GM20000 (cell line): ENCODE data around the gene DEFB131B.

Source experiments
- DNase-seq: peaks from one replicate; pipeline ENCODE4 v3.0.0; 2012; ENCODE audit warnings: low spot score
- TF ChIP-seq, protein P1 (sequence below): IDR thresholded peaks from 2 replicates; pipeline ENCODE4 v1.5.1; 2012; ENCODE audit warnings: mild to moderate bottlenecking, control low read depth; ENCODE audit errors: extremely low read depth, missing control alignments

Gene DEFB131B

GRCh38 chr11:71927820-71928736, 49.8 kb downstream of the DEFB131B start, which contains the start of gene XNDC1N:
Gene XNDC1N, minus strand, starts transcription at chr11:71928594. Its CDS starts 5,241 bp downstream, at chr11:71923353.
- DNase-seq = peak; percentile 77
- TF ChIP-seq, protein P1, sequence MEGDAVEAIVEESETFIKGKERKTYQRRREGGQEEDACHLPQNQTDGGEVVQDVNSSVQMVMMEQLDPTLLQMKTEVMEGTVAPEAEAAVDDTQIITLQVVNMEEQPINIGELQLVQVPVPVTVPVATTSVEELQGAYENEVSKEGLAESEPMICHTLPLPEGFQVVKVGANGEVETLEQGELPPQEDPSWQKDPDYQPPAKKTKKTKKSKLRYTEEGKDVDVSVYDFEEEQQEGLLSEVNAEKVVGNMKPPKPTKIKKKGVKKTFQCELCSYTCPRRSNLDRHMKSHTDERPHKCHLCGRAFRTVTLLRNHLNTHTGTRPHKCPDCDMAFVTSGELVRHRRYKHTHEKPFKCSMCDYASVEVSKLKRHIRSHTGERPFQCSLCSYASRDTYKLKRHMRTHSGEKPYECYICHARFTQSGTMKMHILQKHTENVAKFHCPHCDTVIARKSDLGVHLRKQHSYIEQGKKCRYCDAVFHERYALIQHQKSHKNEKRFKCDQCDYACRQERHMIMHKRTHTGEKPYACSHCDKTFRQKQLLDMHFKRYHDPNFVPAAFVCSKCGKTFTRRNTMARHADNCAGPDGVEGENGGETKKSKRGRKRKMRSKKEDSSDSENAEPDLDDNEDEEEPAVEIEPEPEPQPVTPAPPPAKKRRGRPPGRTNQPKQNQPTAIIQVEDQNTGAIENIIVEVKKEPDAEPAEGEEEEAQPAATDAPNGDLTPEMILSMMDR = no peak

DNA sequence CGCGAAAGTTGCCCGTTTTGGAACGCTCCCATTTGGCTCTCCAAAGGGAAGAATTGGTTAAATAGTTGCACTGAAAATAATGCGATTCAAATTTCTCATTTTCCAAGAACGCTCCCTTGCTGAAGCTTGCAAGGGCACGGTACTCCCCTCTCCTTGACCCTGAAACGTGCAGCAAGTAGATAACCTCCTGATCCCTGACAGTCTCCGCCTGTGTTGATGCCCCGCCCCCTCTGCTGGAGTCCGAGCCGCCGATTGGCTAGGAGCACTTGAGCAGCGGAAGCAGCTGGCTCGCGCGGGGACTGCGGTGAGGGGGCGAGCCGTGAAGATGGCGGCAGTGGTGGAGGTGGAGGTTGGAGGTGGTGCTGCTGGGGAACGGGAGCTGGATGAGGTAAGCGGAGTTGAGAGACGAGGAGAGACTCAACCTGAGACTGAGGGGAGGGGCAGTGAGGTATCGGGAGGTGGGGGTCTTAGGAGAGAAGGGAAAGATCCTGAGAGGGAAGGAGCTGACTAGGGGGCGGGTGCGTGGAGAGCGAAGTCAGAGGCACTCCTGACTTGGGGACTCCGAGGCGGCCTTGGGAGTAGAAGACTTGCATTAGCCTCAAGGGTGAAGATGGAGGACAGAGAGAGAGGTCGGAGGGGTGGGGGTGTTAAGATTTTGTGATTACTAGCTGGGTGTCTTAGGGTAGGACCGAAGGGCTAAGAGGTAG, 50.6 kb downstream of the DEFB131B start, which contains the start of gene RNF121:
Gene RNF121, plus strand, starts transcription at position 310 of the 707 bp plus-strand sequence. Its CDS starts 16 bp downstream, at position 326.
- peak; percentile 90 for DNase-seq
- TF ChIP-seq, protein P1 = no peak

GRCh38 chr11:71929491-71929890, 51.2 kb downstream of the DEFB131B start:
- no peak for DNase-seq
- TF ChIP-seq, protein P1 = no peak

DNA sequence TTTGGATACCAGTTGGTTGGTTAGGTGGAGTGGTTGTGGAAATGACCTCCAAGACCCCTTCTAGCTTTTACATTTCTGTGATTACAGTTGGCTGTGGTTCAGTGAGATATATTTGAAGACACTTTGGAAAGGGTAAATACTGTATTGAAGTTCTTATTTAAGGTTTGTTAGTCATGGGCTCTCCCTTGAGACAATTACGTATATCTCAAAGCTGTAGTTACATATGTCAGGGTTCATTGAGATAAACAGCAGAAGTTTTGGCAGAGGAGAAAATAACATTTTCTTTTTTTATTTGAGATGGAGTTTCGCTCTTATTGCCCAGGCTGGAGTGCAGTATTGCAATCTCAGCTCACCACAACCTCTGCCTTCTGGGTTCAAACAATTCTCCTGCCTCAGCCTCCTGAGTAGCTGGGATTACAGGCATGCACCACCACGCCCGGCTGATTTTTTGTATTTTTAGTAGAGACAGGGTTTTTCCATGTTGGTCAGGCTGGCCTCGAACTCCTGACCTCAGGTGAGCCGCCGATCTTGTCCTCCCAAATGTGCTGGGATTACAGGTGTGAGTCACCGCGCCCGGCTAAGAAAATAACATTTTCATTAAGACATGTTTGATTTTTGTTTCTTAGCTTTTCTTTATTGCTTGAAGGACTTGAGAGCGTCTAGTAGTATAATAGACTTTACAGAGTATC, 52.4 kb downstream of the DEFB131B start:
- TF ChIP-seq, protein P1 = no peak

DNA sequence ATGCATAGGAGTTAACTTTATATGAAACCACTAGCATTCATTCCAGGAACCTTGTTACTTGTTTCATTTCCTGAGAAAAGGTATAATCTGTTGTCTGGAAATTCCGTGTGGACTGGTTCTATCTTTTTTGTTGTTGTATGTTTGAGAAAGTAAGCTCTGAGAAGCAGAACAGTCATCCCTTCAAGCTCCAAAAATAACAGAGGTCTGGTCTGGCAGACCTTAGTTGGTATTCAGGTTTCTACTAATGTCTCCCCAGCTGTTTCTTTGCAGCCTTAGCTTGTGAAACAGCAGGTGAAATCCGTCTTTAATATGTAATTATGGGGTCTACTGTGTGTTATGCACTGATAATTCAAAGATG, 53.0 kb downstream of the DEFB131B start:
- DNase-seq = no peak
- TF ChIP-seq, protein P1 = no peak

More for the DNA sequence above, 52.4 kb downstream of the DEFB131B start:
- no peak for DNase-seq

- TF ChIP-seq, protein P1 = no peak
- no peak for DNase-seq
Observed at GRCh38 chr11:71933141-71933933, 55.1 kb downstream of the DEFB131B start.
